K562 treated with DMSO at 1 percent for 4 hours (cell line): ENCODE data around the gene M1AP. TPM values are rescaled to one million over a fixed set of nuclear protein-coding genes. Genes with fewer than 3 reads are reported as not detected.

Experiments used
- total RNA-seq: library from RNA; unstranded; fragments of 300-600 nt; gene quantifications from 2 replicates; pipeline ENCODE4 v1.2.3, GENCODE V29; 2022; ENCODE audit not compliant: insufficient read depth

The M1AP gene
- 0.39 TPM in 1 of 2 replicates, not detected in the other for total RNA-seq

DNA sequence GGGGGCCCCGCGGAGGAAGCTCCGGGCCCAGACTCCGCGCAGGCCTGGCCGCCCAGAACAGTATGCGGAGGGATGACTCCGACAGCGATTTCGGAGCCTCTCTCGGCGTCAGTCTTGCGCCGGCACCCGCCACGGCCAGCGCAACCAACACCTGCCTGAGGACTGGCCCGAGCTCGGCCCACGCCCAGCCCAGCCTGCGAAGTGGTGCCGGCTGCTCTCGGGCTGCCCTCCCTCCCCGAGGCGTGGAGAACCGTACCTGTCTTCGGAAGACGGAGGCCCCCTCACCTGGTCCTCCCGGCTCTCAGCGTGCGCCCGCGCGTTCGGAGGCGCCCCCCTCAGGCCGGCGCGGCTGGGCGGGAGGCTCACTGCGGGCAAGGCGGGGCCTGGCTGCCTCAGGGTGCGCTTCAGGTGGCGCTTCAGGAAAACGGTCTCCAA lies at the start of gene M1AP:
TSS of gene M1AP (minus strand) at position 322 of the 435 bp plus-strand sequence. CDS start 8,055 bp downstream, outside the sequence.

DNA sequence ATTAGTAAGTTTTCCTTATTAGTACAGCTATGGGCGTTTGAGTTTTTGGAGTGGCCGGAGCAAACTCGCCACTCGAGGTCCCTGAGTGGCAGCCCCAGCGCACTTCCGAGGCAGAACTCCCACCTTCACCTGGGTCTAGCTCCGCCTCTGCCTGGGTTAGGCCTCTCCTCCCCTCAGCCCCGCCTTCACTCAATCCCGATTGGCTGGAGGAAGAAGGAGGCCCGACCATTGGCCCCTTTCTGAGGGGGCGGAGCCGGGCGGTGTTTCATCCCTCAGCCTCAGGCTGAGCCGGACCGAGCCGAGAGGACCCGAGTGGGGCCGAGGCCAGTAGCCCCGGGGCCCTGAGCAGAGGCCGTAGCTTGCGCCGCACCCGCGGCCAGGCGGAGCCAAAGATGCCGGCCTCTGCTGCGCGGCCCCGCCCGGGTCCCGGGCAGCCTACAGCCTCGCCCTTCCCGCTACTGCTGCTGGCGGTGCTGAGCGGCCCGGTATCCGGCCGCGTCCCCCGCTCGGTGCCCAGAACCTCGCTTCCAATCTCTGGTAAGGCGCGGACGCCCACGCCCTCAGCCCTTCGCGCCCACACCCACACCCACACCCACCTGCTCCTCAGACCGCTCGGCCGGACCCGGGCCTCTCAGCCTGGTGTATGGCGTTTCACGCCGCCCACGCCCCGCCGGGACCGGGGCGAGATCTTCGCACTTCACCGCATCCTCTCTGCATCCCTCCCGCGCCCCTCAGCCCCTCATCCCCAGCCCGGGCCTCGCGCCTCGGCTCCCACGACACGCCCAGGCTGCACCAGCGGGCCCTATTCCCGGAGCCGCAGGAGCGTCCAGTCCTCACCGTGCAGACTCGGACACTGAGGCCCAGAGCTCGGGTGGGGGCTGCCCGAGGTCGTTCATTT lies 6.1 kb upstream of the M1AP start, which contains the start of gene SEMA4F:
TSS of gene SEMA4F (plus strand) at position 263 of the 898 bp plus-strand sequence. CDS start at position 393, 130 bp downstream.

DNA sequence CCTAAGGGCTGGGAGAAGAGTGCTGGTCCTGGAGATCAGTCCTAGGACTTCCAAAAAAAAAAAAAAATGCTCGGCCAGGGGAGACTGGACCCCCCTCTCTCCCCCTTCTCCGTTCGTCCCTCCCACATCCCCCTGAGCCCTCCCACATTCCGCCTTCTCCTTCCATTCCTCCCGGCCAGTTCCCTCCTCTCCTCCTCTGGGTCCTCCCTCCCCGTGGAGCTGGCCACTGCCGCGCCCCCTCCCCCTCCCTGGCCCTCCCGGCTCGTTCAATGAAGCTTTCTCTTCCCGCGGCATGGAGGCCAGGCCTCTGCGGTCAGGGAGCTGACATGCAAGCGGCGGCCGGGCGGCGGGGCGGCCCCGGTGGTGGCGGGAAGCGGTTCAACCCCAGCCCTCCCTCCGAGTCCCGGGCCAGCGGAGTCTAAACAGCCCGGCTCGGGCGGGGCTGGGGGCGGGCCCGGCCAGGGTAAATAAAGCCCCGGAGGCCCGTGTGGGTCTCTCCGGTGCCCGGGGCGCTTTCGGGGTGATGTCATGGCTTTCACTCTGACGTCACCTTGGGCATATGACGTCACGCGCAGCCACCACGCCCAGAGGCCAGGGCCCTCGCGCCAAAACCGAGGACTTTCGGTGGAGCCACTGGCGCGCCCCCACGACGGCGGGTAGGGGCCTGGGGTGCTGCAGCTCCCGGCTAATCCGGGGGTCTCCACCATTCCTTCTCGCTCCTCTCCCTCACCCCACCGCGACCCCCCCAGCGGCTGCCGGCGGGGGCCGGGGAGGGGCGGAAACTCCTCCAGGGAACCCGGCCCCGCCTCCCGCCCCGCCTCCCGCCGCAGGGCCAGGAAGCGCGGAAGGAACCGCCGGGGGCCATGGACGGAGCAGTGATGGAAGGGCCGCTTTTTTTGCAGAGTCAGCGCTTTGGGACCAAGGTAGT lies 94.0 kb downstream of the M1AP start, which contains the start of the genes DOK1 and LOXL3:
TSS of gene DOK1 (plus strand) at position 829 of the 928 bp plus-strand sequence. CDS start at position 864, 35 bp downstream.
TSS of gene LOXL3 (minus strand) at position 51 of the 928 bp plus-strand sequence. CDS start 1,308 bp downstream, outside the sequence.

GRCh38 chr2:74529357-74530238 lies 118.5 kb downstream of the M1AP start, which contains the start of the genes AUP1 and HTRA2:
AUP1 (minus strand) TSS chr2:74529706; CDS start chr2:74529629, 77 bp downstream.
HTRA2 (plus strand) TSS chr2:74529933; CDS start chr2:74530007, 74 bp downstream.

DNA sequence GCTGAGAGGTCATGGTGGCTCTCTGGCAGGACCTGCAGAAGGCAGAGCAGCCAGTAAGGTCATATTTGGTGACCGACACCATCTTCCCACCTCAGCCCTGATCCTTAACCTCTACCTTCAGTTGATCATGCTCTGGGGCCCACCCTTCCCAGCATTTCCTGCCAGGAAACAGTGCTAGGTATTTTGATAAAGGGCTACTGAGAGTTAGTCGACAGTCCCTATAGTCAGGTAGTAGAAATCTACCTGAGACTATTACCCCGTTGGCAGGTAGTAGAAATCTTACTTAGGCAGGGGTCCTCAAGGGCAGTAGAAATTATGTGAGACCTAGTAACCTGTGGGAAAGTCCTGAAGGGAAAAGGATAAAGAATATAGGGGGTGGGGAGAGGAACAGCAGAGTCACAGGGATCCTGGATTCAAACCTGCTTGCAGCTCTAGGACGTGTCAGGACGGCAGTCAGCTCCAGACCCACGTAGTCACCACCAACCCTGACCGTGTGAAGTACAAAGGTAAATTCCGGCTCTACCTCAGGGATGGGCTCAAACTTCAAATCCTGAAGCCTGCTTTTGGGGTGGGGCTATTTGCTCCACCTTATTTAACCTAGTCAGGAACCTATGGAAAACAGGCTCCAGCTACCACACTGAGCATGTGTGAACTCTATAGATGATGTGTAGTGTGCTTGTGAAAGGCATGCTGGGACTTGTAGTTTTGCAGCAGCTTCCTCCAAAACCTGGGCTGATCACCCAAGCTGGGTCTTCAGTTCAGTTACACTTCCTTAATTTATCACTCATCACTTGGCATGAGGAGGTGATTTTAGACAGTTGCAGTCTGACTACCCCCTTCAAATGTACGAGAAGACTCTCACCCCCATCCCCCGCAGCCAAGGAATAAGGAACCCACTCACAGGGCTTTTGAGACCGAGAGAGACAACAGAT lies 122.1 kb downstream of the M1AP start, which contains the start of gene DQX1:
TSS of gene DQX1 (minus strand) at position 515 of the 932 bp plus-strand sequence. CDS start at position 13, 502 bp downstream.

DNA sequence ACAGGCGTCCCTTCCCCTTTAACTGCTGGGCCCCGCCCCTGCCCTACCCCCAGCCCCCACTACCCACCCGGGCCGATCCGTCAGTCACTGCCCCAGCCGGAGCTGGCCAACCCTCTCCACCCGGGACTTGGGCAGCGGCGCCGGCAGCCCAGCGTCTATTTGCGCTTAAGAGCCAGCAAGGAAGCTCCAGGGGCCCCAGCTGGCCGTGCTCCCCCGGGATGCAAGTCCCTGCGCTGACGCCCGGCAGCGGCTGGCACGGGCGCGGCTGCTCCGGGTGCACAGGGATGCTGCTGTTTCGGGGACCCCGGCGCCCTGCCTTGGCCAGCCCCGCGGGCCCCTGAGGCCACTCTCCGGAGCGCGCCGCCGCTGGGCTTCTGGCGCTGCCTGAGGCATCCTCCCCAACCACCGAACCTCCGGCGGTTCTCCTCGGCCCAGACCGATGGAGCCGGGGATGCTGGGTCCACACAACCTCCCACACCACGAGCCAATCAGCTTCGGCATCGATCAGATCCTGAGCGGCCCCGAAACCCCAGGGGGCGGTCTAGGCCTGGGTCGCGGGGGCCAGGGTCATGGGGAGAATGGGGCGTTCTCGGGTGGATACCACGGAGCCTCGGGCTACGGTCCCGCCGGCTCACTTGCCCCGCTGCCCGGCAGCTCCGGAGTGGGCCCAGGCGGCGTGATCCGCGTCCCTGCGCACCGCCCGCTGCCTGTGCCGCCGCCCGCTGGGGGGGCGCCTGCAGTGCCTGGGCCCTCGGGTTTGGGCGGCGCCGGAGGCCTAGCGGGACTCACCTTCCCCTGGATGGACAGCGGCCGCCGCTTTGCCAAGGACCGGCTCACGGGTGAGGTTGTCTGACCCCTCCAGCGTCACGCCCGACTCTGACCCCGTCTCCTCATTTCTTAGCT lies 133.5 kb downstream of the M1AP start, which contains the start of gene TLX2:
TSS of gene TLX2 (plus strand) at position 83 of the 903 bp plus-strand sequence. CDS start at position 440, 357 bp downstream.

Other genes starting within 250 kb of the M1AP start
- gene C2orf81, start 226.7 kb downstream of the M1AP start, total RNA-seq: 1.9 TPM in 1 of 2 replicates, not detected in the other
- 5.0 and 9.9 TPM in 2 replicates for gene WDR54, start 226.6 kb downstream of the M1AP start, total RNA-seq
- 3.1 and 3.5 TPM in 2 replicates for gene RTKN, start 206.4 kb downstream of the M1AP start, total RNA-seq
- 11.7 and 12.3 TPM in 2 replicates for gene INO80B, start 193.2 kb downstream of the M1AP start, total RNA-seq
- gene WBP1, start 189.9 kb downstream of the M1AP start, total RNA-seq: 30.7 and 38.6 TPM in 2 replicates
- gene MOGS, start 182.9 kb downstream of the M1AP start, total RNA-seq: 67.0 and 69.3 TPM in 2 replicates
- gene MRPL53, start 175.7 kb downstream of the M1AP start, total RNA-seq: 40.6 and 79.9 TPM in 2 replicates
- 3.1 and 3.5 TPM in 2 replicates for gene CCDC142, start 165.3 kb downstream of the M1AP start, total RNA-seq
- gene TTC31, start 165.2 kb downstream of the M1AP start, total RNA-seq: 12.2 and 12.6 TPM in 2 replicates
- gene LBX2, start 148.7 kb downstream of the M1AP start, total RNA-seq: 5.0 and 8.8 TPM in 2 replicates
- gene PCGF1, start 140.6 kb downstream of the M1AP start, total RNA-seq: 17.9 and 23.7 TPM in 2 replicates
- gene TLX2, start 133.9 kb downstream of the M1AP start, total RNA-seq: 0.30 TPM in 1 of 2 replicates, not detected in the other
- 0.23 TPM in 1 of 2 replicates, not detected in the other for gene DQX1, start 122.1 kb downstream of the M1AP start, total RNA-seq
- 139 and 171 TPM in 2 replicates for gene AUP1, start 118.6 kb downstream of the M1AP start, total RNA-seq
- gene HTRA2, start 118.4 kb downstream of the M1AP start, total RNA-seq: 48.2 and 59.0 TPM in 2 replicates
- gene LOXL3, start 94.4 kb downstream of the M1AP start, total RNA-seq: 0.33 and 1.8 TPM in 2 replicates
- gene DOK1, start 93.6 kb downstream of the M1AP start, total RNA-seq: 22.1 and 27.0 TPM in 2 replicates
- gene SEMA4F, start 5.9 kb upstream of the M1AP start, total RNA-seq: 3.8 and 10.5 TPM in 2 replicates
- 3.1 and 8.8 TPM in 2 replicates for gene HK2, start 185.8 kb upstream of the M1AP start, total RNA-seq